CD4-positive, alpha-beta T cell treated with Interleukin-4 for 1 hour (primary cell): Measurements from ENCODE around the gene ARFGAP2.

Experiments
- DNase-seq, 2 donors: peaks; one replicate each; pipeline ENCODE4 v3.0.0-alpha.2; 2020 to 2022

Gene ARFGAP2

GRCh38 chr11:47186700-47187695, 10.3 kb upstream of the ARFGAP2 start:
- DNase-seq: peak; percentile 44 to 50

GRCh38 chr11:47186076-47186699, 9.5 kb upstream of the ARFGAP2 start, which contains the start of gene PACSIN3:
TSS of gene PACSIN3 (minus strand) at chr11:47186434. CDS start at chr11:47182727, 3,707 bp downstream.
- DNase-seq: peak in 1 of 2 donors; percentile 38

GRCh38 chr11:47185305-47186075, 8.8 kb upstream of the ARFGAP2 start:
- no peak for DNase-seq

- DNase-seq: no peak
Measured at GRCh38 chr11:47184711-47185304, 8.1 kb upstream of the ARFGAP2 start.

- DNase-seq: no peak
Measured at GRCh38 chr11:47183969-47184368, 7.3 kb upstream of the ARFGAP2 start.

GRCh38 chr11:47183031-47183856, 6.6 kb upstream of the ARFGAP2 start:
- no peak for DNase-seq

GRCh38 chr11:47182380-47182779, 5.7 kb upstream of the ARFGAP2 start:
- DNase-seq: no peak

GRCh38 chr11:47181271-47181670, 4.6 kb upstream of the ARFGAP2 start:
- DNase-seq: no peak

- no peak for DNase-seq
Measured at GRCh38 chr11:47180006-47180787, 3.5 kb upstream of the ARFGAP2 start.

GRCh38 chr11:47179655-47179991, 2.9 kb upstream of the ARFGAP2 start:
- DNase-seq: peak; percentile 45 to 52

GRCh38 chr11:47178737-47179654, 2.3 kb upstream of the ARFGAP2 start:
- DNase-seq: no peak

GRCh38 chr11:47178316-47178715, 1.6 kb upstream of the ARFGAP2 start:
- DNase-seq: no peak

GRCh38 chr11:47177846-47178245, 1.2 kb upstream of the ARFGAP2 start:
- no peak for DNase-seq

- peak; percentile 88 to 90 for DNase-seq
Measured at GRCh38 chr11:47177229-47177845, 658 bp upstream of the ARFGAP2 start.

- DNase-seq: peak in 1 of 2 donors; percentile 36
Measured at GRCh38 chr11:47175746-47176327, 842 bp downstream of the ARFGAP2 start.

GRCh38 chr11:47172740-47173336, 3.8 kb downstream of the ARFGAP2 start:
- no peak for DNase-seq

- DNase-seq: no peak
Measured at GRCh38 chr11:47171856-47172255, 4.8 kb downstream of the ARFGAP2 start.

GRCh38 chr11:47171061-47171838, 5.4 kb downstream of the ARFGAP2 start:
- DNase-seq: no peak
